HG03045 (cell line): ENCODE measurements around the gene C1orf210.

Source experiments
- ATAC-seq: cut with Tn5 transposase; IDR thresholded peaks from one replicate; pipeline ENCODE4 v1.9.1; 2021; ENCODE audit warnings: mild to moderate bottlenecking, moderate library complexity; ENCODE audit not compliant: unreplicated experiment

Gene C1orf210

GRCh38 chr1:43285269-43285990 is at the start of gene C1orf210:
TSS of gene C1orf210 (minus strand) at chr1:43285581. CDS start at chr1:43283270, 2,311 bp downstream.
- no peak for ATAC-seq

GRCh38 chr1:43334453-43335205 is 49.2 kb upstream of the C1orf210 start:
- no peak for ATAC-seq

GRCh38 chr1:43331688-43332087 is 46.3 kb upstream of the C1orf210 start:
- no peak for ATAC-seq

- ATAC-seq: no peak
Measured at GRCh38 chr1:43329995-43330751, 44.8 kb upstream of the C1orf210 start.

GRCh38 chr1:43327549-43328292 is 42.3 kb upstream of the C1orf210 start:
- ATAC-seq: no peak

GRCh38 chr1:43325381-43325780 is 40.0 kb upstream of the C1orf210 start:
- no peak for ATAC-seq

- ATAC-seq: no peak
Measured at GRCh38 chr1:43324810-43325209, 39.4 kb upstream of the C1orf210 start.

- no peak for ATAC-seq
Measured at GRCh38 chr1:43322506-43322905, 37.1 kb upstream of the C1orf210 start.

GRCh38 chr1:43321331-43321891 is 36.0 kb upstream of the C1orf210 start:
- ATAC-seq: no peak

GRCh38 chr1:43319766-43320165 is 34.4 kb upstream of the C1orf210 start:
- no peak for ATAC-seq

GRCh38 chr1:43319288-43319687 is 33.9 kb upstream of the C1orf210 start:
- ATAC-seq: no peak

- ATAC-seq: no peak
Measured at GRCh38 chr1:43318831-43319230, 33.5 kb upstream of the C1orf210 start.

- ATAC-seq: no peak
Measured at GRCh38 chr1:43317817-43318471, 32.6 kb upstream of the C1orf210 start.

GRCh38 chr1:43316738-43317520 is 31.5 kb upstream of the C1orf210 start:
- no peak for ATAC-seq

- ATAC-seq: no peak
Measured at GRCh38 chr1:43315963-43316737, 30.8 kb upstream of the C1orf210 start.

GRCh38 chr1:43315481-43315880 is 30.1 kb upstream of the C1orf210 start:
- no peak for ATAC-seq

GRCh38 chr1:43314233-43314632 is 28.9 kb upstream of the C1orf210 start:
- ATAC-seq: no peak

GRCh38 chr1:43313771-43314170 is 28.4 kb upstream of the C1orf210 start:
- ATAC-seq: no peak
